HuH-7 (cell line): ENCODE measurements around the gene ZMYM5.
"Not testable (repeated sequence)": the region's sequence is repeated elsewhere in the genome, so short reads cannot be mapped to it uniquely, and the experiment has no call there.

Source experiments
- DNase-seq: peaks from one replicate; pipeline ENCODE4 v3.0.0; 2011; ENCODE audit warnings: low spot score

ZMYM5 gene

GRCh38 chr13:19863323-19864023 is at the start of gene ZMYM5:
Gene ZMYM5 (minus strand): TSS chr13:19863649. CDS start chr13:19852180, 11,469 bp downstream.
- DNase-seq = peak; percentile 96

GRCh38 chr13:19910336-19911072 is 47.1 kb upstream of the ZMYM5 start:
- DNase-seq = no peak

- no peak for DNase-seq
Measured at GRCh38 chr13:19908350-19908986, 45.0 kb upstream of the ZMYM5 start.

GRCh38 chr13:19905487-19906195 is 42.2 kb upstream of the ZMYM5 start:
- DNase-seq = not testable (repeated sequence)

GRCh38 chr13:19890030-19890429 is 26.6 kb upstream of the ZMYM5 start:
- DNase-seq = no peak

GRCh38 chr13:19888799-19889198 is 25.4 kb upstream of the ZMYM5 start:
- no peak for DNase-seq

GRCh38 chr13:19882231-19882630 is 18.8 kb upstream of the ZMYM5 start:
- DNase-seq = no peak

- no peak for DNase-seq
Measured at GRCh38 chr13:19881641-19882040, 18.2 kb upstream of the ZMYM5 start.

- DNase-seq = peak; percentile 59
Measured at GRCh38 chr13:19864746-19865309, 1.4 kb upstream of the ZMYM5 start.

GRCh38 chr13:19864024-19864745 is 736 bp upstream of the ZMYM5 start:
- peak; percentile 46 for DNase-seq

- DNase-seq = peak; percentile 30
Measured at GRCh38 chr13:19862481-19863313, 752 bp downstream of the ZMYM5 start.

- no peak for DNase-seq
Measured at GRCh38 chr13:19861762-19862161, 1.7 kb downstream of the ZMYM5 start.

- no peak for DNase-seq
Measured at GRCh38 chr13:19860884-19861655, 2.4 kb downstream of the ZMYM5 start.

GRCh38 chr13:19857637-19858036 is 5.8 kb downstream of the ZMYM5 start:
- not testable (repeated sequence) for DNase-seq

GRCh38 chr13:19852766-19853165 is 10.7 kb downstream of the ZMYM5 start:
- no peak for DNase-seq

GRCh38 chr13:19845758-19846157 is 17.7 kb downstream of the ZMYM5 start:
- no peak for DNase-seq

- no peak for DNase-seq
Measured at GRCh38 chr13:19838865-19839275, 24.6 kb downstream of the ZMYM5 start.

- DNase-seq = no peak
Measured at GRCh38 chr13:19836472-19836871, 27.0 kb downstream of the ZMYM5 start.

GRCh38 chr13:19834704-19835103 is 28.7 kb downstream of the ZMYM5 start:
- DNase-seq = no peak

- no peak for DNase-seq
Measured at GRCh38 chr13:19822673-19823072, 40.8 kb downstream of the ZMYM5 start.
